ENCODE results near the gene SNRPD1.
"Not testable (repeated sequence)": the region's sequence is repeated elsewhere in the genome, so short reads cannot be mapped to it uniquely, and the experiment has no call there.

The SNRPD1 gene

GRCh38 chr18:21604671-21605070, 7.4 kb upstream of the SNRPD1 start:
- no peak for DNase-seq (ENCODE audit: extremely low spot score)
- POLR2A ChIA-PET: interaction anchor here (1.0 kb wide), 1 partner anchor 9 kb away, joined by 3 read pairs; no protein-coding TSS in a partner anchor
- TF ChIP-seq ELF4 (IDR thresholded peaks at IDR 0.05) (no peak), CTBP1 (IDR thresholded peaks at IDR 0.05; ENCODE audit: borderline replicate concordance) (no peak), SUZ12 (IDR thresholded peaks at IDR 0.05) (no peak), BHLHE40 (IDR thresholded peaks at IDR 0.05; ENCODE audit: borderline replicate concordance) (no peak), TARDBP (IDR thresholded peaks at IDR 0.05) (no peak), FOXM1 (IDR thresholded peaks at IDR 0.05; ENCODE audit: borderline replicate concordance) (no peak), FOXA1 (IDR thresholded peaks at IDR 0.05) (no peak), ZNF384 (IDR thresholded peaks at IDR 0.05) (no peak), ARNT (IDR thresholded peaks at IDR 0.05) (no peak), FOXK2 (IDR thresholded peaks at IDR 0.05) (no peak), NFRKB (IDR thresholded peaks at IDR 0.05) (no peak), HDGF (IDR thresholded peaks at IDR 0.05; ENCODE audit: borderline replicate concordance) (no peak), L3MBTL2 (conservative IDR thresholded peaks at IDR 0.05) (no peak), SP1 (IDR thresholded peaks at IDR 0.05) (no peak), LEF1 (IDR thresholded peaks at IDR 0.05; ENCODE audit: borderline replicate concordance) (no peak)
- TF ChIP-seq, protein P1, sequence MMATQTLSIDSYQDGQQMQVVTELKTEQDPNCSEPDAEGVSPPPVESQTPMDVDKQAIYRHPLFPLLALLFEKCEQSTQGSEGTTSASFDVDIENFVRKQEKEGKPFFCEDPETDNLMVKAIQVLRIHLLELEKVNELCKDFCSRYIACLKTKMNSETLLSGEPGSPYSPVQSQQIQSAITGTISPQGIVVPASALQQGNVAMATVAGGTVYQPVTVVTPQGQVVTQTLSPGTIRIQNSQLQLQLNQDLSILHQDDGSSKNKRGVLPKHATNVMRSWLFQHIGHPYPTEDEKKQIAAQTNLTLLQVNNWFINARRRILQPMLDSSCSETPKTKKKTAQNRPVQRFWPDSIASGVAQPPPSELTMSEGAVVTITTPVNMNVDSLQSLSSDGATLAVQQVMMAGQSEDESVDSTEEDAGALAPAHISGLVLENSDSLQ (IDR thresholded peaks at IDR 0.05): no peak
- CTCF ChIA-PET: no interaction called here

DNA sequence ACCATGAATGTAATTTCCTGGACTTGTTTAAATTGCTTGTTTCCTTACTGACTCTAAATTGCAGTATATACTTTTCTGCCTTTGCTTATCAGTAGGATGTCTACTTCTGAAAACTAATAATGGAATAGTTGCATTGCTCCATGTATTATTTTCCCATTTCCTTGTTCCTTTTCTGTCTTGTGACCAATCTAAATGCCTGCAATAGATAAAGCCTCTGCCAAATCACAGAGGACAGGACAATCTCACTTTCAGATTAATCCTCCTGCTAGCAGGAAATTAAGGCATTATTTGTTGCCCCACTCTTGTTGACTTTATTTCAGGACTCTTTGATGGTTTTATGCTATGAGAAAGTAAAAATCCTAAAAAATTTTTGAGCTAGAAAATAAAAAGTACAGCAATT, 6.9 kb upstream of the SNRPD1 start:
- TF ChIP-seq ZNF384 (IDR thresholded peaks at IDR 0.05): no peak
- no peak for TF ChIP-seq L3MBTL2 (conservative IDR thresholded peaks at IDR 0.05)
- TF ChIP-seq FOXK2 (IDR thresholded peaks at IDR 0.05): no peak
- no peak for TF ChIP-seq NFRKB (IDR thresholded peaks at IDR 0.05)
- ChIA-PET POLR2A (no interaction called here), CTCF (interaction anchor here (0.7 kb wide), 1 partner anchor 772 kb away, joined by 4 read pairs; no protein-coding TSS in a partner anchor)
- no peak for DNase-seq (ENCODE audit: extremely low spot score)

GRCh38 chr18:21611401-21612124, 551 bp upstream of the SNRPD1 start:
- peak; percentile 77 for TF ChIP-seq ZNF384 (IDR thresholded peaks at IDR 0.05)
- DNase-seq (ENCODE audit: extremely low spot score): not testable (repeated sequence)
- CTCF ChIA-PET: interaction anchor here (5.5 kb wide), 1 partner anchor 11 kb away, joined by 48 read pairs; the partner anchor contains the start of gene ESCO1
- POLR2A ChIA-PET: interaction anchor here (0.9 to 6.1 kb wide), 7 partner anchors 11 to 129 kb away, joined by 3 to 58 read pairs (median 3); partner anchors contain the start of genes ESCO1 and MIB1

GRCh38 chr18:21621640-21622039, 9.5 kb downstream of the SNRPD1 start:
- POLR2A ChIA-PET; CTCF ChIA-PET; DNase-seq (ENCODE audit: extremely low spot score): not testable (repeated sequence)

DNA sequence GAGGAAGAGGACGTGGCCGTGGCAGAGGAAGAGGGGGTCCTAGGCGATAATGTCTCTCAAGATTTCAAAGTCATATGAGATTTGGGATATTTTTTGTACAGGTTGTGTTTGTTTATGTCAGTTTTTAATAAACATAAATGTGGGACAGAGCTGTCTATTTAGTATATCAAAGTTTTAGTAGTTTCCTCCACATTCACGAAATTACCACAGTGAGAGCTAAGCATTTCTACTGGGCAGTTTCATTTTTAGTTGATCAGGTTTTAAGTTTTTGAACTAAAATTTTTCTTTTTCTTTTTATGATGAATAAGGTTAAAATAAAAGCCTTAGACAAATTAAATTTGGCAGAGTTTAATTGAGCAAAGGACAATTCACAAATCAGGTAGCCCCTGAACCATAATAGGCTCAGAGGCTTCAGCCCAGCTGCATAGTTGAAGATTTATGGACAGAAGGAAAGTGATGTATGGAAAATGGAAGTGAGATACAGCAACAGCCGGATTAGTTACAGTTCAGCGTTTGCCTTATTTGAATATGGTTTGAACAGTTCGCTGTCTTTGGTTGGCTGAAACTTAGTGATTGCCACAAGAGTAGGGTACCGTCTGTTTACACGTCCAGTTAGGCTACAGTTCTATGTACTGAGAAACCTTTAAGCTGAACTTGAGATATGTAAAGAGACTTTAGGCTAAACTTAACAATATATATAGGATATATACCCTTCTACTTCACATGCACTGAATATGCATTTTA, 17.1 kb downstream of the SNRPD1 start:
- DNase-seq (ENCODE audit: extremely low spot score): no peak
- ChIA-PET CTCF (no interaction called here), POLR2A (no interaction called here)
- TF ChIP-seq ZNF384 (IDR thresholded peaks at IDR 0.05): no peak
- no peak for TF ChIP-seq HDGF (IDR thresholded peaks at IDR 0.05; ENCODE audit: borderline replicate concordance)
- TF ChIP-seq FOXM1 (IDR thresholded peaks at IDR 0.05; ENCODE audit: borderline replicate concordance): no peak
- no peak for TF ChIP-seq SUZ12 (IDR thresholded peaks at IDR 0.05)
- TF ChIP-seq LEF1 (IDR thresholded peaks at IDR 0.05; ENCODE audit: borderline replicate concordance): no peak
- TF ChIP-seq, protein P1 (IDR thresholded peaks at IDR 0.05): no peak
- no peak for TF ChIP-seq FOXA1 (IDR thresholded peaks at IDR 0.05)

DNA sequence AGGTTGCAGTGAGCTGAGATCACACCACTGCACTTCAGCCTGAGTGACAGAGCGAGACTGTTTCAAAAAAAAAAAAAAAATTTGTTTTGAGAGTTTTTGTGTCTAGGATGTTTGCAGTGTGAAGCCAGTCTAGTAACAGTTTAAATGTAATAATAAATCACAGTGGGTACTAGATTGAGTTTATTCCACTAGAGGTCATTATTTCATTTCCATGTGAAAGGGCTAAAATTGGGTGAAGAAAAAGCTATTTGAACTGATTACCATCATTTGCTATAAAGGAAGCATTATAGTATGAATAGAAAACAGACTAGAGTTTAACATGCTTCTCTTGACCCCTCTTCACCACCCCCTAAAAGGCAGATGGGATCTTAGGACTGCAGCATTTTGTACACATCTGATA, 20.3 kb downstream of the SNRPD1 start:
- no peak for DNase-seq (ENCODE audit: extremely low spot score)
- ChIA-PET POLR2A (interaction anchor here (0.7 to 1.2 kb wide), 2 partner anchors 20 to 411 kb away, joined by 3 to 4 read pairs; partner anchors contain the start of gene SNRPD1), CTCF (interaction anchor here (1.0 kb wide), 1 partner anchor 31 kb away, joined by 3 read pairs; no protein-coding TSS in a partner anchor)
- TF ChIP-seq ZNF384 (IDR thresholded peaks at IDR 0.05) (no peak), FOXK2 (IDR thresholded peaks at IDR 0.05) (no peak), FOXM1 (IDR thresholded peaks at IDR 0.05; ENCODE audit: borderline replicate concordance) (no peak), CTBP1 (IDR thresholded peaks at IDR 0.05; ENCODE audit: borderline replicate concordance) (no peak), SUZ12 (IDR thresholded peaks at IDR 0.05) (no peak)
- TF ChIP-seq, protein P1 (IDR thresholded peaks at IDR 0.05): no peak
